Right atrium auricular region (tissue), 2 donors: ENCODE data around the gene CHN2. TPM values are rescaled to one million over a fixed set of nuclear protein-coding genes. Genes with fewer than 3 reads are reported as not detected.
A peak's percentile ranks its signal among the peaks of the same experiment; 100 is the strongest.

Experiments used
- DNase-seq: peaks from one replicate; pipeline ENCODE4 v3.0.0-alpha.2; 2019; ENCODE audit warnings: low spot score
- H3K27ac ChIP-seq, 2 donors: fragments of 200-600 bp; sonication (generic); 1 replicate in 1 of 2; 2 replicates in 1 of 2; pipeline ENCODE4 v1.5.1; 2016 to 2019
- H3K27me3 ChIP-seq, 2 donors: fragments of 200-600 bp; sonication (generic); one replicate each; pipeline versions ENCODE4 v1.5.1 to v1.6.0; 2017 to 2019
- H3K36me3 ChIP-seq: fragments of 200-600 bp; sonication (generic); one replicate; pipeline ENCODE4 v1.5.1; 2016
- H3K4me1 ChIP-seq, 2 donors: fragments of 200-600 bp; sonication (generic); one replicate each; pipeline versions ENCODE4 v1.5.1 to v1.6.0; 2017 to 2019
- H3K4me3 ChIP-seq, 2 donors: fragments of 200-600 bp; sonication (generic); 1 replicate in 1 of 2; 2 replicates in 1 of 2; pipeline ENCODE4 v1.5.1; 2017 to 2019; ENCODE audit warnings: mild to moderate bottlenecking in 1 of 2, moderate library complexity in 1 of 2
- H3K9me3 ChIP-seq, 2 donors: fragments of 200-600 bp; sonication (generic); one replicate each; pipeline ENCODE4 v1.5.1; 2019
- CTCF ChIP-seq, 2 donors: fragments of 200-600 bp; sonication (generic); IDR thresholded peaks; one replicate each; pipeline ENCODE4 v1.5.1; 2019; ENCODE audit warnings: antibody characterized with exemption in 2 of 2
- total RNA-seq, 2 donors: library from RNA; depleted of rRNA; stranded (reverse); fragments of >200 nt; gene quantifications; one replicate each; pipeline ENCODE4 v1.1.0, GENCODE V29; 2016

CHN2 gene
- total RNA-seq, 2 donors from 2014 or later: 2.7 to 6.6 TPM

- TF ChIP-seq CTCF (IDR thresholded peaks at IDR 0.05): no peak
- Histone ChIP-seq H3K36me3 (no peaks in the 10 kb centered on the region), H3K4me1 (no peaks in the 10 kb centered on the region), H3K4me3 (no peak overlapping the region), H3K27me3 (no peaks in the 10 kb centered on the region), H3K9me3 (no peaks in the 10 kb centered on the region), H3K27ac (no peak overlapping the region)
- no peak for DNase-seq
Observed at GRCh38 chr7:29485339-29486190, 291.0 kb downstream of the CHN2 start.

- H3K4me1 ChIP-seq: no peaks in the 10 kb centered on the region
- no peak for TF ChIP-seq CTCF (IDR thresholded peaks at IDR 0.05)
- no peak overlapping the region for H3K4me3 ChIP-seq
- no peaks in the 10 kb centered on the region for H3K36me3 ChIP-seq
- no peak for DNase-seq
- H3K27me3 ChIP-seq: no peaks in the 10 kb centered on the region
- H3K9me3 ChIP-seq: no peaks in the 10 kb centered on the region
- H3K27ac ChIP-seq: no peak overlapping the region
Observed at GRCh38 chr7:29486191-29486700, 291.7 kb downstream of the CHN2 start.

GRCh38 chr7:29487424-29487823, 292.8 kb downstream of the CHN2 start:
- Histone ChIP-seq H3K27me3 (no peaks in the 10 kb centered on the region), H3K4me3 (no peak overlapping the region), H3K4me1 (no peaks in the 10 kb centered on the region), H3K36me3 (no peaks in the 10 kb centered on the region), H3K27ac (peak overlapping the region in 1 of 2 donors; percentile 67), H3K9me3 (no peaks in the 10 kb centered on the region)
- no peak for DNase-seq
- TF ChIP-seq CTCF (IDR thresholded peaks at IDR 0.05): no peak

GRCh38 chr7:29488203-29488970, 293.8 kb downstream of the CHN2 start:
- Histone ChIP-seq H3K4me1 (no peaks in the 10 kb centered on the region), H3K36me3 (no peaks in the 10 kb centered on the region), H3K9me3 (no peaks in the 10 kb centered on the region), H3K27ac (peak overlapping the region; percentile 31 to 67), H3K4me3 (no peak overlapping the region), H3K27me3 (no peaks in the 10 kb centered on the region)
- DNase-seq: no peak
- no peak for TF ChIP-seq CTCF (IDR thresholded peaks at IDR 0.05)

GRCh38 chr7:29488977-29489376, 294.4 kb downstream of the CHN2 start:
- Histone ChIP-seq H3K27ac (peak overlapping the region; percentile 31 to 67), H3K27me3 (no peaks in the 10 kb centered on the region), H3K4me1 (no peaks in the 10 kb centered on the region), H3K36me3 (no peaks in the 10 kb centered on the region), H3K4me3 (no peak overlapping the region), H3K9me3 (no peaks in the 10 kb centered on the region)
- DNase-seq: no peak
- TF ChIP-seq CTCF (IDR thresholded peaks at IDR 0.05): no peak
